Upper lobe of left lung (tissue), 4 donors: Measurements from ENCODE around the gene DGKG.

Experiments used
- CTCF ChIP-seq, 6 experiments: fragments of 450-650 bp in 4 of 6; fragments of 200-600 bp in 2 of 6; sonication (generic) in 2 of 6; IDR thresholded peaks; one replicate each; pipeline ENCODE4 v1.5.1; 2016 to 2019; ENCODE audit warnings: antibody characterized with exemption in 6 of 6
- EP300 ChIP-seq, 4 donors: sonication (generic); formaldehyde crosslinking; IDR thresholded peaks; one replicate each; pipeline ENCODE4 v1.5.1; 2017; ENCODE audit warnings: antibody characterized with exemption in 4 of 4, control low read depth in 2 of 4
- POLR2A ChIP-seq, 4 donors: fragments of 450-650 bp; IDR thresholded peaks; one replicate each; pipeline ENCODE4 v1.5.1; 2016 to 2017; ENCODE audit warnings: antibody characterized with exemption in 4 of 4, mild to moderate bottlenecking in 2 of 4
- POLR2AphosphoS5 ChIP-seq, 2 donors: sonication (generic); formaldehyde crosslinking; IDR thresholded peaks; one replicate each; pipeline ENCODE4 v1.5.1; 2017; ENCODE audit warnings: antibody characterized with exemption in 2 of 2

DNA sequence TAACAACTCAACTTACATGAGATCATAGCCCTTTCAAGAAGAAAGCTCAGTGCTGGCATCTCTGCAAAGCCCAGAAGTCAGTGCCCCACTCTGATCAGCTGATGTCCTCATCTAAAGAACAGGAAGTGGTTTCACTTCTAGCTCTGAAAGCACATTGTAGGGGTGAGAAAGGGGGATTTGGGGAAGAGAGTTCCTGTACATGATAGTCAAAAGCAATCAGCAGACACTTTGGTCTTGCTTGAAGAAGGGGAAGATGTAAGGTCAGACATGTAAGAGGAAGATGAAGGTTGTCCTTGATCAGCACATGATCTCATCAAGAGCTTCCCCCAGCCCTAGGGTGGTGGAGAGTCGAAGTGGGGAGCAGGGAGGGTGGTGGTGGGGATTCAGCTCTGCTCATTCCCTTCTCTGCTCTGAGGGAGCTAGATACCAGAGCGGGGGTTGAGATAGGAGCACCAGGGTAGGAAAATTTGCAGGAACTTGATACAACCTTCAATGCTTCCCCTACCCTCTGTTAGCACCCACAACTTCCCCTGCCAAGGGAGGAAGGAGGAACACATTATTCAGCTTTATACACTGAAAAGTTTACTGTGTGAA is 176.7 kb downstream of the DGKG start:
- TF ChIP-seq CTCF (IDR thresholded peaks at IDR 0.05) = no peak
- no peak for TF ChIP-seq POLR2A (IDR thresholded peaks at IDR 0.05)
- no peak for TF ChIP-seq EP300 (IDR thresholded peaks at IDR 0.05)
- no peak for TF ChIP-seq POLR2AphosphoS5 (IDR thresholded peaks at IDR 0.05)
